ENCODE data around the gene RAB24. TPM values are rescaled to one million over a fixed set of nuclear protein-coding genes. Genes with fewer than 3 reads are reported as not detected.

Gene RAB24
- total RNA-seq, 2 donors from 2014 or later: 23.8 to 35.2 TPM

DNA sequence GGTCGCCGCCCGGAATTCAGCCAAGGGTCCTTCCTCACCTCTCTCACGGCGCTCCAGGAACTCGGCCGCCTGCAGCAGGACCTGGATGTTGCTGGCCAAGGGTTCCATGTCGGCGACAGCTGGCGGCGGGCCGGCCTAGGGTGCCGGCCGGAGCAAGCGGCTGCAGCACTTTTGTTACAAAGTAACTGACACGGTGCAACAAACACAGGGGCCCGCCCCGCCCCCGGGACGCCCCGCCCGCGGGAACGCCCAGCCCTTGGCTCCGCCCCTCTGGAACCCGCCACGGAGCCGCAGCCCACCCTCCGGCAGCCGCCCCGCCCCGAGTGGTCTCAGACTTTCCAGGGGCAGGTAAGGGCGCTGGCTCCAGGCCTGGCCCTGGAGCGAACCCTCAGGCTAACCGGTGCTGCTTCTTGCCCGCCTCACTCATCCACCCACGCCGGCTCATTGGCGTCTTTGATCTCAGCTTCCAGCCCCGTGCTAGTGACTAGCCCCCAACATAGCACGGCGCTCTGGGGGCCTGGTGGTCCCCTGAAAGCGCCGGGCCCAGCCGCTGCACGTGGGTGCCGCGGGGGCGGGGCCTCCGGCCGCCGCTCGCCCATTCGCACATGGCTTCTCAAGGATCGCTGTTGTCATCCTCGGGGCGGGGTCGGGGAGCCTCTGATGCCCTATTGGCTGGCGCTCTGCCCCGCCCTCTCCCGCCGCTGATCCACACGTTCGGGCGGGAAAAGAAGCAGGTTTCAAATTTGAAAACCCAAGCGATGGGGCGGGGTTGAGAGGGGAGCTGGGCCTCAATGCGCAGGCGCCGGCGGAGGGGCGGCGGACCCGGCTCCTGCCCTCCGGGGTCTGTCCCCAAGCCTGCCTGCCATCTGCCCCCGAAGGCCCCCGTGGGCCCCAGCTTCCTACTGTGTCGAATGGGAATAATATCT is 8.5 kb upstream of the RAB24 start, which contains the start of gene MXD3:
Gene MXD3 (minus strand): TSS at position 176 of the 926 bp plus-strand sequence. CDS start 68 bp downstream, at position 108.
- ATAC-seq (ENCODE audit: insufficient number of reproducible peaks, low FRiP score, low read depth) (peak; percentile 79), DNase-seq (ENCODE audit: low spot score) (peak; percentile 96)
- Histone ChIP-seq H3K36me3 (peaks cover 4% of the 10 kb centered on the region), H3K27ac (no peak within 1 kb of the TSS), H3K4me3 (peak within 1 kb of the TSS; percentile 90), H3K27me3 (replicated peaks; ENCODE audit: insufficient read depth) (no peaks in the 10 kb centered on the region), H3K9me3 (no peaks in the 10 kb centered on the region), H3K4me1 (ENCODE audit: control insufficient read depth in 1 of 2, low read depth in 2 of 2) (peaks cover 5 to 23% of the 10 kb centered on the region in 2 donors)
- TF ChIP-seq CTCF (IDR thresholded peaks at IDR 0.05): no peak

GRCh38 chr5:177311392-177311722 is 7.8 kb upstream of the RAB24 start:
- peaks cover 5 to 23% of the 10 kb centered on the region in 2 donors for H3K4me1 ChIP-seq (ENCODE audit: control insufficient read depth in 1 of 2, low read depth in 2 of 2)
- H3K36me3 ChIP-seq: peaks cover 4% of the 10 kb centered on the region
- no peaks in the 10 kb centered on the region for H3K27me3 ChIP-seq (replicated peaks; ENCODE audit: insufficient read depth)
- ATAC-seq (ENCODE audit: insufficient number of reproducible peaks, low FRiP score, low read depth) (no peak), DNase-seq (ENCODE audit: low spot score) (no peak)
- H3K4me3 ChIP-seq: peak overlapping the region; percentile 90
- H3K27ac ChIP-seq: no peak overlapping the region
- no peak for TF ChIP-seq CTCF (IDR thresholded peaks at IDR 0.05)
- no peaks in the 10 kb centered on the region for H3K9me3 ChIP-seq

DNA sequence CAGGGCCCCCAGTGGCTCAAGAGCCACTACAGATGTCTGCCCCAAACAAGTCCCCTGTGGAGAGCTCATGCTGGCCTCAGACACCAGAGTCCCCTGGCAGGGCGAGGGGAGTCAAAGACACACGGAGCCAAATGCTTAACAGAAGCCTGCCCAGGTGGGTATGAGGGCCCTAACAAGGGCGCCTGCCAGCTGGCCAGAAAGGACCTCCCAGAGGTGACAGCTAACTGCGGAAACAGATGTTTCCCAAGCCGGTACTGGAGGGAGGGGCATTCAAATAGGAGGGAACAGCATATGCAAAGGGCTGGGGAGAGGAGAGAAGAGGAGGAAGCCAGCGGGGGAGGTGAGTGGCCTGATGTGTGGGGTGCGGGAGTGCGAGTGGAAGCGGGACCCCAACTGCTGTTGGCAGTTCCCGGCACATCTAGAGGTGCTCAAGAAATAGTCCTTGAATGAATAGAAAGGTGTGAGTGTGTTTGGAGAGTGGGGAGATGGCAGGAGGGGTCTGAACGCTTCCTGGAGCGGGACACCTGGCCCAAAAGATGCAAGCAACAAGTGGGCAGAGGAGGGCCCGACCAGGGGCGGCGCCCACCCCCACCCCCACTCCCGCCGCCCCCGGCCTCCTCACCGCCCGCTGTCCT is 7.4 kb upstream of the RAB24 start:
- peaks cover 7% of the 10 kb centered on the region for H3K36me3 ChIP-seq
- H3K27ac ChIP-seq: no peak overlapping the region
- peak overlapping the region; percentile 90 for H3K4me3 ChIP-seq
- no peak for TF ChIP-seq CTCF (IDR thresholded peaks at IDR 0.05)
- no peaks in the 10 kb centered on the region for H3K9me3 ChIP-seq
- H3K4me1 ChIP-seq (ENCODE audit: control insufficient read depth in 1 of 2, low read depth in 2 of 2): peaks cover 5 to 24% of the 10 kb centered on the region in 2 donors
- ATAC-seq (ENCODE audit: insufficient number of reproducible peaks, low FRiP score, low read depth): no peak
- no peak for DNase-seq (ENCODE audit: low spot score)
- no peaks in the 10 kb centered on the region for H3K27me3 ChIP-seq (replicated peaks; ENCODE audit: insufficient read depth)

GRCh38 chr5:177310332-177310731 is 6.8 kb upstream of the RAB24 start:
- no peak overlapping the region for H3K27ac ChIP-seq
- H3K4me1 ChIP-seq (ENCODE audit: control insufficient read depth in 1 of 2, low read depth in 2 of 2): peaks cover 7 to 29% of the 10 kb centered on the region in 2 donors
- H3K36me3 ChIP-seq: peaks cover 13% of the 10 kb centered on the region
- no peaks in the 10 kb centered on the region for H3K9me3 ChIP-seq
- H3K27me3 ChIP-seq (replicated peaks; ENCODE audit: insufficient read depth): no peaks in the 10 kb centered on the region
- ATAC-seq (ENCODE audit: insufficient number of reproducible peaks, low FRiP score, low read depth): no peak
- no peak for TF ChIP-seq CTCF (IDR thresholded peaks at IDR 0.05)
- DNase-seq (ENCODE audit: low spot score): no peak
- H3K4me3 ChIP-seq: no peak overlapping the region
